Loucy (cell line): Measurements from ENCODE around the gene TMEM89.

Experiments
- H2AFZ ChIP-seq: fragments of 200-600 bp; sonication (generic); 2 replicates; pipeline ENCODE4 v1.6.0; 2016; ENCODE audit warnings: antibody characterized with exemption, mild to moderate bottlenecking, low read length, moderate library complexity
- H3F3A ChIP-seq: fragments of 200-600 bp; 2 replicates; pipeline ENCODE4 v1.6.0; 2016; ENCODE audit warnings: antibody characterized with exemption, low read depth, mild to moderate bottlenecking
- H3K27me3 ChIP-seq: fragments of 200-600 bp; sonication (generic); 2 replicates; pipeline ENCODE4 v1.6.1; 2014; ENCODE audit warnings: low read length, mild to moderate bottlenecking; ENCODE audit not compliant: insufficient read depth, poor library complexity, severe bottlenecking
- H3K36me3 ChIP-seq: fragments of 200-600 bp; sonication (generic); 2 replicates; pipeline ENCODE4 v1.6.1; 2016; ENCODE audit warnings: low read length; ENCODE audit not compliant: insufficient read depth
- H3K4me1 ChIP-seq: fragments of 200-600 bp; sonication (generic); 2 replicates; pipeline ENCODE4 v1.5.1; 2014; ENCODE audit warnings: low read length, mild to moderate bottlenecking; ENCODE audit not compliant: insufficient read depth, poor library complexity, severe bottlenecking
- H3K4me2 ChIP-seq: fragments of 200-600 bp; sonication (generic); 2 replicates; pipeline ENCODE4 v1.6.0; 2014; ENCODE audit warnings: antibody characterized with exemption, low read length, low read depth, mild to moderate bottlenecking; ENCODE audit not compliant: poor library complexity, severe bottlenecking
- H3K4me3 ChIP-seq: fragments of 200-600 bp; sonication (generic); 2 replicates; pipeline ENCODE4 v1.5.1; 2014; ENCODE audit warnings: low read length, mild to moderate bottlenecking, mixed read lengths; ENCODE audit not compliant: poor library complexity, severe bottlenecking
- H3K79me2 ChIP-seq: fragments of 200-600 bp; sonication (generic); 2 replicates; pipeline ENCODE4 v1.6.1; 2014; ENCODE audit warnings: low read length; ENCODE audit not compliant: insufficient read depth
- H3K9ac ChIP-seq: fragments of 200-600 bp; sonication (generic); 2 replicates; pipeline ENCODE4 v1.6.0; 2014; ENCODE audit warnings: mild to moderate bottlenecking, low read depth, low read length, moderate library complexity; ENCODE audit not compliant: poor library complexity, severe bottlenecking
- H3K9me2 ChIP-seq: fragments of 200-600 bp; sonication (generic); replicated peaks from 2 replicates; pipeline ENCODE4 v1.6.1; 2016; ENCODE audit warnings: low read depth, low read length, mixed read lengths
- H3K9me3 ChIP-seq: fragments of 200-600 bp; sonication (generic); 2 replicates; pipeline ENCODE4 v1.6.1; 2014; ENCODE audit warnings: mild to moderate bottlenecking, antibody characterized with exemption, low read length, low read depth; ENCODE audit not compliant: insufficient read depth
- H4K20me1 ChIP-seq: fragments of 200-600 bp; sonication (generic); 2 replicates; pipeline ENCODE4 v1.6.0; 2014; ENCODE audit warnings: antibody characterized with exemption, low read length, mild to moderate bottlenecking; ENCODE audit not compliant: insufficient read depth, poor library complexity, severe bottlenecking
- EZH2phosphoT487 ChIP-seq: fragments of 200-600 bp; IDR thresholded peaks from 2 replicates; pipeline ENCODE4 v1.6.1; 2018; ENCODE audit warnings: antibody characterized with exemption, mild to moderate bottlenecking, moderate library complexity, borderline replicate concordance
- TF ChIP-seq, protein P1 (sequence below): fragments of 200-600 bp; sonication (generic); conservative IDR thresholded peaks from 2 replicates; pipeline ENCODE4 v1.5.1; 2014; ENCODE audit warnings: mild to moderate bottlenecking, antibody characterized with exemption, low read length

TMEM89 gene

DNA sequence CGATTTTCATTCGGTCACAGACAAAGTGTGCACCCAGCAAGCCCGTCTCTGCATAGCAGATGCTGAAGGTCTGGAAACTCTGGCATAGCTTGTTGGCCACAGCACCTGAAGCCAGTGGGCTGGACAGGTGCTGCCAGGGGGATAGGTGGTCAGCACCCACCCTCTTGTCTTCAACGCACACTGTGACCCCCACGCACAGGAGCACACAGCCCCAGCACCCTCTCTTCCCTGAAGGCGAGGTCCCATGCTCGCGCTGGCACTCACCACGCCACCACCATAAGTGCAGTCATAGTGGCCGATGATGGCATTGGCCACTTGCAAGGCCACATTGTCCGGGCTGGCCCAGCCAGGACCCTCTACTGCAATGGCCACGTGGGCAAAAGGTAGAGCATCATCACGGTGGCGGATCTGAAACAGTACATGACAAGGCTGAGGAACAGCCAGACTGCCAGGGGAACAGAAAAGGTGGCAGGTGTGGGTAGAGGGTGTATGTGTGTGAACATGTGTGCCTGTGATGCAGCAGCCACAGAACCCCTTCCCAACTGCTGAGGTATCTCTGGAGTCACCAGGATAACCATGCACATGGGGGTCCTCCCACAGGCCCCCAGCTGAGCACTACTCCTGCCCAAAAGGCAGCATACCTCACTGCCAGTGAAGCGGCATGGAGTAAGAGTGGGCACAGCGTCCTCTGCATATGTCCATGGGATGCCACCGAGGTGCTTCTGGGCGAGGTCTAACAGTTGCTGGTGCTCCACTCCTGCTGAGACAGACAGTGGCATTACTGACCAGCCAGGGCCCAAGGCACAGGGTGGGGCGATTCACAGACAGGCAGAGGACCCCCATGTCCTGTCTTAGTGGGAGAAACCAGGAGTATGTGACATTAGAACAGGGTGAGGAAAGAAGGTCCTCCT lies 20.6 kb downstream of the TMEM89 start:
- Histone ChIP-seq H3K4me2 (no peak overlapping the region), H3F3A (no peaks in the 10 kb centered on the region), H3K4me1 (peaks cover 2% of the 10 kb centered on the region), H3K27me3 (no peaks in the 10 kb centered on the region), H2AFZ (no peak overlapping the region), H3K9me2 (no peaks in the 10 kb centered on the region), H3K36me3 (peaks cover 77% of the 10 kb centered on the region; the same call in 1 of the 2 replicates), H3K4me3 (no peak overlapping the region), H4K20me1 (no peaks in the 10 kb centered on the region), H3K79me2 (peaks cover 8% of the 10 kb centered on the region; the same call in 1 of the 2 replicates), H3K9me3 (no peaks in the 10 kb centered on the region), H3K9ac (no peak overlapping the region)
- no peak for TF ChIP-seq EZH2phosphoT487
- TF ChIP-seq, protein P1, sequence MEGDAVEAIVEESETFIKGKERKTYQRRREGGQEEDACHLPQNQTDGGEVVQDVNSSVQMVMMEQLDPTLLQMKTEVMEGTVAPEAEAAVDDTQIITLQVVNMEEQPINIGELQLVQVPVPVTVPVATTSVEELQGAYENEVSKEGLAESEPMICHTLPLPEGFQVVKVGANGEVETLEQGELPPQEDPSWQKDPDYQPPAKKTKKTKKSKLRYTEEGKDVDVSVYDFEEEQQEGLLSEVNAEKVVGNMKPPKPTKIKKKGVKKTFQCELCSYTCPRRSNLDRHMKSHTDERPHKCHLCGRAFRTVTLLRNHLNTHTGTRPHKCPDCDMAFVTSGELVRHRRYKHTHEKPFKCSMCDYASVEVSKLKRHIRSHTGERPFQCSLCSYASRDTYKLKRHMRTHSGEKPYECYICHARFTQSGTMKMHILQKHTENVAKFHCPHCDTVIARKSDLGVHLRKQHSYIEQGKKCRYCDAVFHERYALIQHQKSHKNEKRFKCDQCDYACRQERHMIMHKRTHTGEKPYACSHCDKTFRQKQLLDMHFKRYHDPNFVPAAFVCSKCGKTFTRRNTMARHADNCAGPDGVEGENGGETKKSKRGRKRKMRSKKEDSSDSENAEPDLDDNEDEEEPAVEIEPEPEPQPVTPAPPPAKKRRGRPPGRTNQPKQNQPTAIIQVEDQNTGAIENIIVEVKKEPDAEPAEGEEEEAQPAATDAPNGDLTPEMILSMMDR, result no peak

- peaks cover 64% of the 10 kb centered on the region; the same call in 1 of the 2 replicates for H3K36me3 ChIP-seq
- no peak overlapping the region for H3K9ac ChIP-seq
- no peaks in the 10 kb centered on the region for H3K27me3 ChIP-seq
- no peaks in the 10 kb centered on the region for H3K9me3 ChIP-seq
- no peaks in the 10 kb centered on the region for H3K9me2 ChIP-seq
- no peaks in the 10 kb centered on the region for H3F3A ChIP-seq
- TF ChIP-seq, protein P1, result no peak
- no peak for TF ChIP-seq EZH2phosphoT487
- no peaks in the 10 kb centered on the region for H3K4me1 ChIP-seq
- no peak overlapping the region for H2AFZ ChIP-seq
- H3K79me2 ChIP-seq, result no peaks in the 10 kb centered on the region
- no peaks in the 10 kb centered on the region for H4K20me1 ChIP-seq
- no peak overlapping the region for H3K4me3 ChIP-seq
- no peak overlapping the region for H3K4me2 ChIP-seq
These were observed 21.9 kb downstream of the TMEM89 start for GRCh38 chr3:48599509-48600285.

DNA sequence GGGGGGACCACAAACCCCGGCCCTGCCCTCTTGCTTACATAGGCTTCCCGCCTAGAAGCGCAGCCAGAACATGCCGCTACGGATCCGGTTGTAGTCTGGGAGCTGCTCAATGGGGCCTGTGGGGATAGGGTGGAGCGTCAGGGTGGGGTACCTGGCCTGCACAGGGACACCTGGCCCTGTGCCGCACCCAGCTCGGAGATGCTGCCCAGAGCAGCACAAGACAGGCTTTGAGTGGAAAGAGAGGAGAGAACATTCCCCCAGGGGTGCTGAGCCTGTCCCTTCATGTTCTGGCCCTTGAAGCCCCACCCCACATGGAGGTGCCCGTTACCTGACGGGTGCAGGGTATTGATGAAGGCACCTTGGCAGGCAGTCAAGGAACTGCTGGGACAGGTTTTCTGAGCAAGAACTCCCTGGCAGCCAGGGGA lies 22.5 kb downstream of the TMEM89 start:
- peaks cover 58% of the 10 kb centered on the region; the same call in 1 of the 2 replicates for H3K36me3 ChIP-seq
- H3K9ac ChIP-seq, result no peak overlapping the region
- no peak overlapping the region for H3K4me2 ChIP-seq
- H3K4me1 ChIP-seq, result no peaks in the 10 kb centered on the region
- TF ChIP-seq, protein P1, result no peak
- TF ChIP-seq EZH2phosphoT487, result no peak
- no peaks in the 10 kb centered on the region for H4K20me1 ChIP-seq
- H3K27me3 ChIP-seq, result no peaks in the 10 kb centered on the region
- no peak overlapping the region for H3K4me3 ChIP-seq
- H3K79me2 ChIP-seq, result no peaks in the 10 kb centered on the region
- H2AFZ ChIP-seq, result no peak overlapping the region
- no peaks in the 10 kb centered on the region for H3F3A ChIP-seq
- no peaks in the 10 kb centered on the region for H3K9me3 ChIP-seq
- H3K9me2 ChIP-seq, result no peaks in the 10 kb centered on the region
